Left forelimb (tissue), 1 donor: ENCODE measurements around the gene ATP6V0C.
"Not testable (repeated sequence)": the region's sequence is repeated elsewhere in the genome, so short reads cannot be mapped to it uniquely, and the experiment has no call there.

ENCODE experiments used
- DNase-seq: peaks from one replicate; pipeline ENCODE4 v3.0.0-alpha.2; 2018; ENCODE audit warnings: low spot score

ATP6V0C gene

DNA sequence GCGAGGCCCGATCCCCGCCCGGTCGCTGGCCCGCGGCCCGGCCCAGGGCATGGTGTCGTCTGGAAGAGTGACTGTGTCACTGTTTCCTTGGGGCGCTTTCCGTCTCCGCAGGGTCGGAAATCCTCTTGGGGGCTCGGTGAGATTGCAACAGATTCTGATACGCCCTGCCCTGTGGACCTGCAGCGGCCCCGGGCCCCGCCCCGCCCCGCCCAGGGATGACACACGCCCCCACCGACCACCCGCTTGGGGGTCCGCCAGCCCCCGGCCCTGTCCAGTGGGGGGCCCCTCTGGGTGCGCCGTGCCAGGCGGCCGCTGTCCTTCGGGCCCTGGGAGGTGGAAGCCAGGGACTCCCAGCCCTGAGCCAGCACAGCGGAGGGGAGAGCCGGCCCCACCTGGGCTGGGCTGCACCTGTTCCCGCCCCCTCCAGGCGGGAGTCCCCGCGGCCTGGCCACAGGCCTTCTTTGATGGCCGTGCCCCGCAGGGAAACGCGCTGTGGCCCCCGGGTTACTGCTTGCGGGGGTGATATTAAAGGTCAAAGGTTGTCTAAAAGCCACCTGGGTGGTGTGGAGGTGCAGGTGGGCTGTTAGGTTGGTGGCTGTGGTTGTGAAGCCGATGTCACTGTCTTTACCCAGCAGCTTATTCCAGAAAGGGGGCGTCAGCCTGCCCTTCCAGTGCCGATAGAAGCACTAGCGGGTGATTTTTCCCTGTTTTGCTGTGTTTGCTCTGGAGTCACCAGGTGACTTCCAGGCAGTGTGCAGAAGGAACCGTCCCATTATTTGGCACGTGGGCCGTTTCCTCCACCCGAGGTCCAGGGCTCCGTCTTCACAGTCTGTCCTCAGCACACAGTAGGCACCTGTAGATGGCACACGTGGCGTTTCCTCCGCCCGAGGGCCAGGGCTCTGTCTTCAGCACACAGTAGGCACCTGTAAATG, 38.1 kb upstream of the ATP6V0C start:
- DNase-seq: no peak

DNA sequence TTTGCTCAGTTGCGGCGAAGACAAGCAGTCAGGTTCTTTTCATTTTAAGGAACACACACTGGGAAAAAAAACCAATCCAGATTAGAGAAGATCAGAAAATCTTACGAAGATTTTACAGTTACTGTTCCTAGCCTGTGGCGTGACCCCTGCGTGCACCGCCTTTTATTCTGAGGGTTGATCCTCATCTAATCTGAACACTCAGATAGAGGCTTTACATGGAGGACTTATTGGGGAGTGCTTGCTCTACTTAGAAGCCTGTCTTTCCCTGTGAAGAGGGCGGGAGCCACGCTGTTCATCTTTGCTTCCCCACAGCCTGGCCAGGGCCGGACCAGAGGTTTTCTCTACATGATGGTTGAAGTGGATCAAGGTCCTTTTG, 37.4 kb upstream of the ATP6V0C start:
- no peak for DNase-seq

DNA sequence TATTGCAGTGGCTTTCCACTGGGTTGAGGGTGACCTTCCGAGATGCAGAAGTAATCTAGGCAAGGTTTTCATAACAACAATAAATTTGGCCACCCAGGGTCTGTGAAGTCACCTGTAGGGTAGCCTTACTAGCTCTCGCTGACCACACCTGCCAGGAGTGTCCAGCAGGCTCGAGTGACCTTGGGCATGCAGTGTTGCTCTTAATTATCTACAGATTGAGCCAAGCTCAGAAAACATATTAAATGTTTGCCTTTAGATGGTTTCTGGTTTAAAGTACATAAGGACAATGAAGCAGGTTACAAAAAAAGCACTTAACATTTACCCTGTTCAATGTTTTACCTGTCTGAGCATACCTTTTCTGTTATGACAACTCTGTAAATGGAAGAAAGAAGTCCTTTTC, 37.0 kb upstream of the ATP6V0C start:
- no peak for DNase-seq

DNA sequence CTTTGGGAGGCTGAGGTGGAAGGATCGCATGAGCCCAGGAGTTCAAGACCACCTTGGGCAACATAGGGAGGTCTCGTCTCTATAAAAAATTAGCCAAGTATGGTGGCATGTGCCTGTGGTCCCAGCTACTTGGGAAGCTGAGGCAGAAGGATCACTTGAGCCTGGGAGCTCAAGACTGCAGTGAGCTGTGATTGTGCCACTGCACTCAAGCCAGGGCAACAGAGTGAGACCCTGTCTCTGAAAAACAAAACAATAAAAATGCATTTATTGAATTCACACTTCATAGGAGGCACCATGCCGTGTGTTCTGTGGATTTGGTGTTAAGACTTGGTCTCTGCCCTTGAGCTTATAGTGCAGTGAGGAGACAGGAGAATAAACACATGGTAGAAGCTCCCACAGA, 36.4 kb upstream of the ATP6V0C start:
- DNase-seq: no peak

DNA sequence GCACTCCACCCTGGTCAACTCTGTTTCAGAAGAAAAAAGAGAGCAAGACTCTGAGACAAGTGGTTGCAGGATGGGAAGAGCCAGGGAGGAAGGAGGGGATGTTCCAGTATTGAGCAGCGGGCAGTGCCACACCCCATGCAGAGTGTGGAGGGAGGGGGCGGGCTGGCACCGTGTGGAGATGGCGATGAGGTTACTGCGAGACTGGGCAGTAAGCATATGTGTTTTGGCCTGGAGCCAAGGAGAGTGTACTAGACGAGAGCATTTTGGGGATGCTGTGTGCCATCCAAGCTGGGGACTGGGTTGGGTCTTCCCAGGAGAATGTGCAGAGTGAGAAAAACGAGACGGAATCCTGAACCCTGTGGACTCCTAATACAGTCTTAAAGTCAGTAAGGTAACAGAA, 35.5 kb upstream of the ATP6V0C start:
- DNase-seq: no peak

DNA sequence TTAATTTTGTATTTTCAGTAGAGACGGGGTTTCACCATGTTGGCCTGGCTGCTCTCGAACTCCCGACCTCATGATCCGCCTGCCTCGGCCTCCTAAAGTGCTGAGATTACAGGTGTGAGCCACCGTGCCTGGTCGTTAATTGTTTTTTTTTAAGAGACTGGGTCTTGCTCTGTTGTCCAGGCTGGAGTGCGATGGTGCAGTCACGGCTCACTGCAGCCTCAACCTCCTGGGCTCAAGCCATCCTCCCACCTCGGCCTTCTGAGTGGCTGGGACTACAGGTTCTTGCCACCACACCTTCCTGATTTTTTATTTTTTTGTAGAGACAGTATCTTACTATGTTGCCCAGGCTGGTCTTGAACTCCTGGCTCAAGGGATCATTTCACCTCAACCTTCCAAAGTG, 33.8 kb upstream of the ATP6V0C start:
- not testable (repeated sequence) for DNase-seq

DNA sequence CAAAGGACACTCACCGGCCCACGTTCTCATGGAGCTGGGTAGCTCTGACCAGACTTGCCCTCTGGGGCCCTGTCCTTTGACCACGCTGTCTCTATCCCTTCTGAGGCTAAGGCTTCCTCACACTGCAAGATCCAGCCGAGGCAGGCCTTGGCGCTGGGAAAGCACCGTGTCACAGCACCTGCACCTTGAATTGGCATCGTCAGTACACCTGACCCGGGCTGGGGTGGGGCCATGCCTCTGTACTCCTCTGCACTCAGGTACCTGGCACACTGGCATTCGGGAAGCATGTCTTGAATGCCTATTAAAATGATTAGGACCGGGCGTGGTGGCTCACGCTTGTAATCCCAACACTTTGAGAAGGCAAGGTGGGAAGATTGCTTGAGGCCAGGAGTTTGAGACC, 32.8 kb upstream of the ATP6V0C start:
- DNase-seq: no peak

DNA sequence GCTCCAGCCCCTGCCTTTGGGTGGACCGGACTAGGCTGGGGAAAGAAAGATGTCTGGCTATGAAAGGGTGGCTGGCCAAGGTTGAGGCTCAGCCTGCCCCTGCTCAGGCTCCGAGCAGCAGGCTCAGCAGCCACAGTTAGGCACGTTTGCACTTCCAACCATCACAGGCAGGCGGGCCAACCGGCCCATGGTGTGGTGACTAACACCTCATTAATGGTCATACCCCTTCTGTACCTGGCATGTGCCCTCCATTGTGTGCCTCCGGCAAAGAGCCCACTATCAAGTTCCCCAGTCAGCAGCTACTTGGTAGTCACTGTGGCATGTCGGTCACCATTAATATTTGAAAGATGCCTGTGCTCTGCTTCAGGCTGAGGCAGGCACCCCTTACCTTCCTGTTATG, 32.1 kb upstream of the ATP6V0C start:
- no peak for DNase-seq

DNA sequence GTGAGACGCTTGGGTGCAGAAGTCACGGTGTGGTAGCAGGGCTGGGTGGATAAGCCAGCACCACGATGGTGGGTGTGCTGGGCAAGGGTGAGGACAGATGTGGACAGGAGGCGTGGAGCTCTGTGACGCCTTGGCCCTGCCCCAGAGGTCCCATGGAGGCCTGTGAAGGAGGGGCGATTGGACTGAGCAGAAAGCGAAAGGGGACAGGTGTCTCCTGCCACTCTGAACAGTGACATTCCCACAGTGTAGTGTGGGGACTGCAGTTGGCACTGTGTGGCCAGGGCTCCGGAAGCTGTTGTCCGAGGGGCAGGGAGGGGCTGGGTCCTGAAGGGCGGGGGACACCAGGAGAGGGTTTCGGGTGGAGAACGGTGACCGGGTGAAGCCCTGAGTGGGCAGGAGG, 31.5 kb upstream of the ATP6V0C start:
- DNase-seq: no peak

DNA sequence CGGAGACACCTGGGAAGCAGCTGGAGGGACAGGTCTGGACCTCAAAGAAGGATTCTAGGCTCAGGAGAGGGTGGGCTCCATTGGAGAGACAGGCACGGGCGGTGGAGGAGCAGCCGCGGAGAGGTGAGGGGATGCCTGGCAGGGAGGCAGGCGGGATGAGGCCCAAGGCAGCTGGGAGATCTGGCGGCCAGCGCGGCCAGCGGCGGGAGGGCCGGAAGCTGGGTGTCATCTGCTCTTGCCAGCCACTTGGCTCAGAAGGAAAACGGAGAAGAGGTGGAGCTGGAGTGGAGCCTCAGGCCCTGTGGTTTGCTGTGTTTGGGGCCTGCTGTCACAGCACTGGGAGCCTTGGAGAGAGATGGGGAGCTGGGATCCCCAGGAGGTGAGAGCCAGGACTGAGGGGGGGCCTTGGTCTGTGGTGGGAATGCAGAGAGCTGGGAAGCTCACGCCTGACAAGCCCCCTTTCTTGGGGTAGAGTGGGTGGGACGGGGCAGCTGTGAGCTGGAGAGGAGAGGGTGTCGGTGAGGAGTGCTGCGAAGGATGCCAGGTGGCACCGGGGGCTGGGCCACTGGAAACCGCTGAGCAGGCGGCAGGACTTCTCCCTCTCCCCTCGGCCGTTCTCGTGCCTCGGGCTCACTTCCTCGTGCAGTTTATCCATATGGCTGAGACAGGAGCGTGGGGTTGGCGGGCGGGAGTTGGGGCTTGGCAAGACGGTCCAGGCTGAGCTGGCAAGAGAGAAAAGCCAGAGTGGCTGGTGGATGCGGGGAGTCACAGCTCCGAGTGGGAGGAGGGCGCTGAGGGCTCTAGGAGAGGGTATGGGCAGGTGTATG, 30.8 kb upstream of the ATP6V0C start:
- DNase-seq: no peak

DNA sequence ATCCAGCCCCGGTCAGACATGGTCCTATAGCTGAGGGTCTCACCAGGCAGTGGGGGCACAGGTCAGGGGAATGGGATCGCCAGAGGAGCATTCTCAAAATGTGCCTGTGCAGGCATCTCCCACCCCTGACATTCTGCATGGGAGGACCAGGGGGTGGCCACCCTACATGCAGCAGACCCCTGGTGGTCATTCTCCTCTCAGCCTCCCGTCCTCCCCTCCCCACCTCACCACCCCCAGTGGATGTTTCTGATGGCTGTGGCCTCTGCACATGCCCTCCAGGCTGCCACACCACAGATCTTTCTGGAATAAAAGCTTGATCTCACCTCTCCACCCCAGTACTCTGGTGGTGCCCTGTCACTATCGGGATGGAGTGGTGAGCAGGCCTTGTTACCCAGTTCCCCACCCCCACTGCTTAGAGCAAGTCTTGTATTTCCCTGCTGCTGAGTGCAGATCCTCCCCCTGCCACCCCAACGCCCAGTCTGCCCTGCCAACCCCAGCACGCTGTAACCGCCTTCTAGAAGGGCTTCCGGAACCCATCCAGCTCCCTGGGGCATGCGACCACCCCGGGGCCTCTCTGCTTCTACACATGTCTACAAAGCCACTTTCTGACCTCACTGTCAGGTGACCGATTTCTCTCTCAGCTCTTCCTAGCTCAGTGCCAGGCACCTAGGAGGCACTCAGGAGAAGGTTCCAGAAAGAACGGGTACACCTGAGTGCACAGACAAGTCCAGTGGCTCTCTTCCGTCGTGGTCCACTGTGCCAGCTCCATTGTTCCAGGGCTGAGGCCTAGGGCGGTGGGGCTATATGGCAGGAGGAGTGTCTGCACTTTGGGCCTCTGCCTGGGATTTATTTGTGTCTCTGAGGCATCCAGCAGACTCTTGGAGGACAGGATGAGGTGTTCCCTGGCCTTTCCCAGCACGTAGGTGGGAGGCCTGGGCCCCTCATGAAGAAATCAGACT, 29.5 kb upstream of the ATP6V0C start:
- DNase-seq: no peak

DNA sequence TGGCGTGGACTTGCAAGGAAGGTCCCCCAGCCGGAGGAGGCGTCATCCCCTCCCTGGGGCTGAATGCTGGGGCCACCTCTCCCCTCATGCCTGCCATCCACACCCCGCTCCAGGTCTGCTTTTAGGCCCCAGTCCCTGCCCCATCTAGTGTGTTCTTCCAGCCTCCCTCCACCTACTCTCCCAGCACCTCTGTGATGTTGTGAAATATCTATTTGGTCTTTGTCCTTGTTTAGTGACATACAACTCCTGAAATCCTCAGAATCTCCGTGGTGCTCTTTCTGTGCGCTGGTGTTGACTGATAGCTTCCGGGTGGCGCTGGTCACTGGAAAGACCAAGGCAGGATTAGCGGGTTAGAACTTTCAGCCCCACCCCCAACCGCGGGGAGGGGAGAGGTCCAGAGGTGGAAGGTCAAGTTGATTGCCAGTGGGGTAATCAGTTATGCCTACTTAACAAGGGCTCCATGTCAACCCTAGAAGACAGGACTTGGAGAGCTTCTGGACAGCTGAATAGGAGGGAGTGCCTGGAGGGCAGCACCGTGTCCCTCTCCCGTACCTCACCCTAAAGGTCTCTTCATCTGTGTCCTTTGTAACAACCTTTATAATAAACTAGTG, 28.7 kb upstream of the ATP6V0C start:
- DNase-seq: no peak

DNA sequence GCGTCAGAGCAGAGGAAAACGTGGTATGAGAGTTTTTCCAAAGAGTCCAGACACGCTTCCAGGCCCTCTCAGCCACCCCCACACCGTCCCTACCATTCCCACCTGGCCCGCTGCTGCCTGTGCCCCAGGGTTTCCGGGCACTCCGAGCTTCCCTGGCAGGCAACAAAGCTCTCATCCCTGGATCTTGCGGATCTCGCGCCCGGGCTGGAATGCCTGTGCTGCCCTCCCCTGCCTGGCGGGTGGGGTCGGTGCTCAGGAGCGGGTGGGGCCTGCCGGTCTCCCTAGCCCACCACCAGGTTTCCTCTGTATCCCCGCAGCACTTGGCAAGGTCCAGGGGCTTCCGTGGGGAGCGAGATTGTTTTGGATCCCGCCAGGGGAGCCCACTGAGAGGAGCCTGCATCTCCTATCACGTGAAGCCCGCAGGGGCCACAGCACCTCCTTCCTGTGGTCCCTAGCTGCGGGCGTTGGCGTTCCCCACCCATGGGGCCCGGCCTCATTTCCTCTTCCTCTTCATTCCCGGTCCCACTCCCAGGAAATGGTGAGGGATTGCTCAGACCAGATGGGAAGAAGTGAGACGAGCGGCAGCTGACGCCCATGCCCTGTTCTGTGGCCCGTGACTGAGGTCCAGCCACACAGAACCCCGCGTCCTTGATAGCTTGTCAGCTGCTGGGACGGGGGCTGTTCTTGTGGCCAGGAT, 27.8 kb upstream of the ATP6V0C start:
- DNase-seq: no peak

DNA sequence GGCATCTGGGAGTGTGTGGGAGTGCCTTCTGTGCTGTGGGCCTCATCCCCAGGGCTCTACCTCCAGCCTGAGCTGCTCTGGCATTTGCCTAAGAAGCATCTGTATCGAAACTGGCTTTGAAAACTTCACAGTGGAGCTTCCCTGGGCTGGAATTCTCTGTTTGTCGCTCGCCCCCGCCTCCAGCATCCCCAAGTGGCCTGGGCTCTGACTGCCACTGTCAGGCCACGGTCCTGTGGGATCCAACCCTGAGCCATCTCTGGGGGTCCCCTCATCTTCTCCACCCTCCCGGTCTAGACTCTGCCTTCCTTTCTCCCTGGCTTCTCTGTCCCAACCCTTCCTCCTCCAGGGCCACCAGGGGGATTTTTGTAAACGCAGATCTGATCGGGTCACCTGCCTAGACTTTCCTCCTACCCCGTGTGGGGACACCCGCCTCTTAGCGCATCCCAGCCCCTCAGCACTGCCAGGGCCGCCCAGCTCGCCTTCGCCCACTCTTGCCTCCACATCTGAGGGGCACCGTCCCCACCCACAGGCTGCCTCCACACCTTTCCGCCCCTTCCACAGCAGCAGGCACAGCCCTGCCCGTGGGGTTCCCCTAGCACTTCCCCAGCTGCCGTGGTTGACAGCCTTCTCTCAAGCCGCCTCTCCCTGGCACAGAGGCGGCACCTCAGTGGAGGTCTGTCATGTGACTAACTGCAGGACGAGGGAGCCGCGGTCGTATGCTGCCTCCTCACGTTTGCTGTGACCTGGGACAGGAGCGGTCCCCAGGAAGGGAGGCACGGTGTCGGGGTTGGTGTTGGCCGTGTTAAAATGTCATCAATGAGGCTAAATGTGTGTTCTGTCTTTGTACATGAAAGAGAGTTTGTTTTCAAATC, 26.9 kb upstream of the ATP6V0C start:
- no peak for DNase-seq

DNA sequence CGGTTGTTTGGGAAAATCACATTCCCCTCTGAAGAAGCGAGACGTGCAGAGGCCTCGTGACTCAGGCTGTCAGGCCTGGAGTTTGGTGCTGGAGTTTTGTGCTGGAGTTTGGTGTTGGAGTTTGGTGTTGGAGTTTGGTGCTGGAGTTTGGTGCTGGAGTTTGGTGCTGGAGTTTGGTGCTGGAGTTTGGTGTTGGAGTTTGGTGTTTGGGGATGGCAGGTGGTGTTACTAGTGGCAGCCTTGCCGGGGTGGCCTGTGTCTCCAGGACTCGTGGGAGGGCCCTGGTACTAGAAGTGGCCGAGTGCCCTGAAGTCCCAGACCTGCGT, 26.3 kb upstream of the ATP6V0C start:
- DNase-seq: no peak

DNA sequence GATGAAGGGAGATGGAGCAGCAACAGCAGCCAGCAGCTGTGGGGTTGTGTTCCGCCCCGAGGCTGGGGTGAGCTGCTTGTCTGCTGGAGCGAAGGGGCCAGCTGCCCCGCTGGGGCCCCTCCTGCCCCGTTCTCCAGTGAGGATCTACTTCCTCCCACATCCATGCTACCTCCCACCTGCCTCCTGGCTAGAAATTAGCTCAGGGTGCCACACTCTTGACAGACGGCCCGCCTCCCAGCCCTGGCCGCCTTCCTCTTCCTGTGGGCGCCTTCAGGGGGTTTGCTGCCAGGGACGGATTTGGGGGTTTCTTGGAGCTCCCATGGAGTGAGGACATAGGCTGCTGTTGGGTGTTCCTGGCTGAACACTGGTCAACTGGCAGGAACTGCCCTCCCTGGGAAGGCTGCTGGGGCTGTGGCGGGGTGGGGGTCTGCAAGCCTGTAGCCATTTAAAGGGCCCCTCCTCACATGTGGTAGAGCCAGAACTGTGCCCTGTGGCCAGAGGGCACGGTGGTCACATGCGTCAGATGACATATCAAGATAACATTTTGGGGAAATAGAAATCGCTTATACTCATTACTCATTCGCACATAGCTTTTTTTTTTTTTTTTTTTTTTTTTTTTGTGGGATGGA, 25.7 kb upstream of the ATP6V0C start:
- no peak for DNase-seq

DNA sequence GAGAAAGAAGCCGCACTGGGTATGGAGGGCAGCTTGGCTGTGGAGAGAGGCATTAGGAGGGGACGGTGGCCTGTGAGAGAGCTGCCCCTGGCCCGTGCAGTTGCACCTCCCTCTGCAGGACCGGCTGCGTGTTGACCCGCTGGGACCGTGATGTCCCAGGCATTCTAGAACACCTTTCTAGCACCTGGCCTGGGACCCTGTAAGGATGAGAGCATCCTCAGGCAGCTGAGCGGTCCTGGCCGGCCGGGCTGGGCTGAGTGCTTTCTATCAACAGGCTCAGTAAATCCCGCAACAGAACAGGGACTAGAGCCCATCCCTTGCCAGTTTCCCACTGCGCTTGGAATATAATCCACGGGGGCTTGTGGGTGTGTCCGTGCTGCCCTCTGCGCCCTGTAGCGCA, 24.2 kb upstream of the ATP6V0C start:
- DNase-seq: no peak

DNA sequence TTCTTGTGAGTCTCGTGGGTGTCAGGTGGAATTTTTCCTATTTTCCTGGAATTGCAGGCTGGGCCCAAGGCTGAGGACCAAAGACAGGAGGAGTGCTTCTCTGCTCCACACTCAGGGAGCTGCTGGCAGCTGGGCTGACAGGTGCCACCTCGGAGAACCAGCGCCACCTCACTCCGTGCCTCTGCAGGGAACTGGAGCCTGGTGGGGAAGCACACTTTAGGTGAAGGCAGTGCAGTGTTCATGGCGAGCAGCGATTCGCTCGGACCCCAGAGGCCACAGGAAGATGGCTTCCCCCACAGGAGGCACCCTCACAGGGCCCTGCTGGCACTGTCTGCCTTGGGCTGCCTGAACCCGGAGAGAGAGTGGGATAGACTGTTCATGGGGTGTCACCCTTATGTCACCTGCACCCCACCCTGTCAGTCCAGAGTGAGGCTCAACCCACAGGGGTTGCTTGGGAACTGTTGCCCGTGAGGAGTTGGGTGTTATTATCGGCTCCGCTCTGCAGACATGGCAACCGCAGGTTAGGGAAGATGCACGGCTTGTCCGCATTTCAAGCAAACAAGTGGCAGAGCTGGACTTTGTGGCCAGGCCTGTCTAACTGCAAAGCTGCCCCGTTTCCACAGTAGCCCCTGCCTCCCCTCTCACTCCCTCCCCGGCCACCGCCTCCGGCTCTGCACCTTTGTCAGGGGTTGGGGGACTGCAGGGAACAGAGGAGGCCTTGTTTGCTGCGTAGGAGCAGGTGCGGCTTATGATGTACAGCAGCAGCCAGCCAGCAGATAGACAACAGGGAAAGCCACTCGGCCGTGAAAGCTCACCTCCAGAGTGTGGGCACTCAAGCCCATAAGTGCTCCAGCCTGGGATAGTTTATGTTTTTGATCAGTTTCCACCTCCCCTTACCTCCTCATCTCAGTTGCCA, 23.3 kb upstream of the ATP6V0C start:
- no peak for DNase-seq

DNA sequence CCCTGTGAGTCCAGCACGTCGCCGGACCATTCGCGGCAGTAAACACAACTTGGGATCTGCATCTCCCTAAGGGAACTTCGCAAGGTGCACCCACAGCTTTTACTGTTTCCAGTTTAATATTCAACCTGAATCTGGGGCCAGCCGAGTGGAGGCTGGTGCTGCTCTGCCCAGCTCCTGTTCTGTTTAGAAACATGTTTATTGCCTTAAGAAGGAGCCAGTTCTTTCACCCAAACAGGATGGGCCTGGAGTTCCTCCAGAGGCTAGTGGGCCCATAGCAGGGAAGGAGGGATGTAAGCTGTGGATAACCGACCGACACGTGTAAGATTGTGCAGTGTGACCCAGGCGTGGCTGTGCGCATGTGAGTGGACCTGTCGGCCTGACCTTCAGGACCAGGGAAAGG, 21.5 kb upstream of the ATP6V0C start:
- no peak for DNase-seq
